HCT116 (cell line): ENCODE data around the gene MYH15. TPM values are rescaled to one million over a fixed set of nuclear protein-coding genes. Genes with fewer than 3 reads are reported as not detected.

Experiments used
- ATAC-seq: fragments of 200-7000 bp; cut with Tn5 transposase; 2 replicates; pipeline ENCODE4 v1.9.1; 2020; ENCODE audit warnings: mild to moderate bottlenecking, moderate library complexity
- BruUV-seq: library from RNA; stranded (reverse); fragments of 400-500 nt; replicated peaks from 2 replicates; lab custom pipeline; 2021; lab: Mats Ljungman, UMichigan
- CTCF ChIA-PET: fragments of 300-600 bp; sonication (Branson Sonifier 250); formaldehyde crosslinking; loops from one replicate; lab custom pipeline; 2021; ENCODE audit warnings: antibody characterized with exemption; lab: Charles Lee
- POLR2A ChIA-PET: fragments of 300-600, 350-600 bp; sonication (Branson Sonifier 250); formaldehyde crosslinking; loops from one replicate; lab custom pipeline; 2021; ENCODE audit warnings: antibody characterized with exemption; lab: Charles Lee
- RAD21 ChIA-PET, 2 experiments: fragments of 300-600 bp; sonication (Branson Sonifier 250); formaldehyde crosslinking; loops; one replicate each; lab custom pipeline; 2023; ENCODE audit warnings: low total read pairs in 2 of 2; ENCODE audit not compliant: uncharacterized antibody in 2 of 2, unreplicated experiment in 2 of 2, low non-redundant PET in 1 of 2; lab: Charles Lee
- DNase-seq: peaks from one replicate; pipeline ENCODE4 v3.0.0-alpha.2; 2010; ENCODE audit warnings: low read depth, low spot score
- H2AFZ ChIP-seq: fragments of 200-600 bp; shearing (Covaris generic), sonication (generic); 2 replicates; pipeline ENCODE4 v1.6.1; 2017; ENCODE audit warnings: low read depth, mixed run types, mixed read lengths, antibody characterized with exemption, low read length; ENCODE audit not compliant: poor library complexity, severe bottlenecking
- H3K27ac ChIP-seq: 2 replicates; pipeline ENCODE4 v1.5.1; 2012; ENCODE audit warnings: low read depth, low read length
- H3K27me3 ChIP-seq: fragments of 200-600 bp; sonication (generic); 2 replicates; pipeline ENCODE4 v1.6.1; 2016; ENCODE audit warnings: mixed run types, low read length, mixed read lengths; ENCODE audit not compliant: insufficient read depth
- H3K36me3 ChIP-seq, 2 experiments: fragments of 200-500 bp in 1 of 2; fragments of 200-600 bp in 1 of 2; sonication (Bioruptor generic) in 1 of 2; sonication (generic) in 1 of 2; 2 replicates each; pipeline versions ENCODE4 v1.5.1 to v1.6.1; 2014 to 2016; ENCODE audit warnings: low read length in 2 of 2, inconsistent platforms in 1 of 2, mixed read lengths in 1 of 2, mixed run types in 1 of 2; ENCODE audit not compliant: insufficient read depth in 2 of 2, control insufficient read depth in 1 of 2
- H3K4me1 ChIP-seq, 2 experiments: fragments of 200-600 bp in 1 of 2; sonication (generic) in 1 of 2; 2 replicates each; pipeline versions ENCODE4 v1.5.1 to v1.6.1; 2012 to 2017; ENCODE audit warnings: low read length in 2 of 2, inconsistent platforms in 1 of 2, mild to moderate bottlenecking in 1 of 2, mixed read lengths in 1 of 2, mixed run types in 1 of 2, moderate library complexity in 1 of 2; ENCODE audit not compliant: insufficient read depth in 2 of 2, control insufficient read depth in 1 of 2
- H3K4me2 ChIP-seq: fragments of 200-600 bp; sonication (generic); 2 replicates; pipeline ENCODE4 v1.6.1; 2017; ENCODE audit warnings: mixed run types, low read length, mixed read lengths
- H3K4me3 ChIP-seq, 2 experiments: fragments of 200-600 bp in 1 of 2; sonication (generic) in 1 of 2; replicated peaks in 1 of 2; 2 replicates each; pipeline ENCODE4 v1.5.1; 2011 to 2016; ENCODE audit warnings: low read length in 2 of 2, control low read depth in 1 of 2, low read depth in 1 of 2, mild to moderate bottlenecking in 1 of 2, mixed read lengths in 1 of 2, mixed run types in 1 of 2
- H3K79me2 ChIP-seq: fragments of 200-600 bp; sonication (generic); 2 replicates; pipeline ENCODE4 v1.6.1; 2017; ENCODE audit warnings: mild to moderate bottlenecking, mixed run types, low read length, moderate library complexity, mixed read lengths; ENCODE audit not compliant: insufficient read depth
- H3K9ac ChIP-seq: fragments of 200-600 bp; sonication (generic); 2 replicates; pipeline ENCODE4 v1.6.1; 2016; ENCODE audit warnings: low read length, mixed read lengths
- H3K9me2 ChIP-seq: fragments of 200-600 bp; sonication (generic), shearing (Covaris generic); 2 replicates; pipeline ENCODE4 v1.6.1; 2017; ENCODE audit warnings: mixed run types, mild to moderate bottlenecking, moderate library complexity; ENCODE audit not compliant: insufficient read depth
- H3K9me3 ChIP-seq, 2 experiments: fragments of 200-500 bp in 1 of 2; fragments of 200-600 bp in 1 of 2; sonication (Bioruptor generic) in 1 of 2; sonication (generic) in 1 of 2; 2 replicates each; pipeline ENCODE4 v1.6.1; 2014 to 2017; ENCODE audit warnings: low read length in 2 of 2, mixed read lengths in 2 of 2, inconsistent platforms in 1 of 2, low read depth in 1 of 2, mild to moderate bottlenecking in 1 of 2, mixed run types in 1 of 2, moderate library complexity in 1 of 2; ENCODE audit not compliant: control insufficient read depth in 1 of 2, insufficient read depth in 1 of 2
- H4K20me1 ChIP-seq: fragments of 200-600 bp; sonication (generic), shearing (Covaris generic); 2 replicates; pipeline ENCODE4 v1.6.1; 2017; ENCODE audit warnings: mixed run types, mild to moderate bottlenecking, moderate library complexity; ENCODE audit not compliant: insufficient read depth
- ATF3 ChIP-seq: IDR thresholded peaks from 2 replicates; pipeline ENCODE4 v1.6.1; 2012
- CBX3 ChIP-seq: IDR thresholded peaks from 2 replicates; pipeline ENCODE4 v1.6.1; 2012; ENCODE audit warnings: low read depth
- CTCF ChIP-seq, 3 experiments: fragments of 200-600 bp in 1 of 3; sonication (generic) in 1 of 3; IDR thresholded peaks in 2 of 3; conservative IDR thresholded peaks in 1 of 3; 2 replicates each; pipeline ENCODE4 v1.5.1; 2012 to 2017; ENCODE audit warnings: low read depth in 2 of 3, low read length in 2 of 3, antibody characterized with exemption in 1 of 3, borderline replicate concordance in 1 of 3, control low read depth in 1 of 3, mild to moderate bottlenecking in 1 of 3, mixed read lengths in 1 of 3, mixed run types in 1 of 3, moderate library complexity in 1 of 3; ENCODE audit not compliant: insufficient read depth in 1 of 3
- EGR1 ChIP-seq: IDR thresholded peaks from 2 replicates; pipeline ENCODE4 v1.6.1; 2012; ENCODE audit warnings: low read depth
- ELF1 ChIP-seq: IDR thresholded peaks from 2 replicates; pipeline ENCODE4 v1.6.1; 2012; ENCODE audit warnings: low read depth, borderline replicate concordance
- EZH2 ChIP-seq: fragments of 200-600 bp; sonication (generic); IDR thresholded peaks from 2 replicates; pipeline ENCODE4 v1.6.1; 2017; ENCODE audit warnings: antibody characterized with exemption, mixed run types
- EZH2phosphoT487 ChIP-seq: fragments of 200-600 bp; IDR thresholded peaks from 2 replicates; pipeline ENCODE4 v1.6.1; 2018; ENCODE audit warnings: antibody characterized with exemption, borderline replicate concordance
- JUND ChIP-seq: IDR thresholded peaks from 2 replicates; pipeline ENCODE4 v1.6.1; 2012
- MAX ChIP-seq: IDR thresholded peaks from 2 replicates; pipeline ENCODE4 v1.6.1; 2012
- POLR2A ChIP-seq: IDR thresholded peaks from 2 replicates; pipeline ENCODE4 v1.7.0; 2011; ENCODE audit warnings: borderline replicate concordance; ENCODE audit not compliant: insufficient read depth, insufficient read length; ENCODE audit errors: extremely low read depth
- POLR2AphosphoS5 ChIP-seq: IDR thresholded peaks from 2 replicates; pipeline ENCODE4 v1.6.1; 2011; ENCODE audit warnings: mild to moderate bottlenecking, low read depth, low read length, moderate library complexity
- REST ChIP-seq: IDR thresholded peaks from 2 replicates; pipeline ENCODE4 v1.6.1; 2012; ENCODE audit warnings: low read depth
- SIN3A ChIP-seq: IDR thresholded peaks from 2 replicates; pipeline ENCODE4 v1.6.1; 2012; ENCODE audit warnings: low read depth
- SP1 ChIP-seq: IDR thresholded peaks from 2 replicates; pipeline ENCODE4 v1.6.1; 2012; ENCODE audit warnings: low read depth
- SRF ChIP-seq: IDR thresholded peaks from 2 replicates; pipeline ENCODE4 v1.6.1; 2012; ENCODE audit warnings: low read depth
- TCF7L2 ChIP-seq: IDR thresholded peaks from 2 replicates; pipeline ENCODE4 v1.7.0; 2011; ENCODE audit warnings: borderline replicate concordance, inconsistent platforms; ENCODE audit not compliant: insufficient read depth, insufficient read length; ENCODE audit errors: extremely low read depth
- YY1 ChIP-seq: IDR thresholded peaks from 2 replicates; pipeline ENCODE4 v1.6.1; 2011; ENCODE audit warnings: low read length, low read depth, moderate library complexity, mild to moderate bottlenecking; ENCODE audit not compliant: insufficient replicate concordance; ENCODE audit errors: extremely low read depth
- ZFX ChIP-seq: fragments of 450-650 bp; IDR thresholded peaks from 2 replicates; pipeline ENCODE4 v1.6.1; 2017
- ZNF274 ChIP-seq: fragments of 200-500 bp; sonication (Bioruptor generic); IDR thresholded peaks from 2 replicates; pipeline ENCODE4 v1.6.1; 2014; ENCODE audit warnings: mild to moderate bottlenecking, low read depth, low read length, inconsistent platforms
- intact Hi-C: fragments of 100-400 bp; cut with micrococcal nuclease; formaldehyde crosslinking; loops from 2 replicates; pipeline ENCODE4 v1.10.0; 2022
- total RNA-seq: library from RNA; stranded (reverse); gene quantifications from one replicate; pipeline ENCODE4 v1.2.1, GENCODE V29; 2021; ENCODE audit not compliant: unreplicated experiment

Gene MYH15
- total RNA-seq, 1 experiment from 2014 or later: 11.2 TPM

GRCh38 chr3:108554229-108554628, 43.8 kb upstream of the MYH15 start:
- Histone ChIP-seq H3K9me2 (no peaks in the 10 kb centered on the region), H4K20me1 (no peaks in the 10 kb centered on the region)
- RAD21 ChIA-PET: no interaction called here
- TF ChIP-seq YY1 (no peak), EZH2phosphoT487 (no peak), POLR2A (no peak), EZH2 (no peak), ZNF274 (no peak), ZFX (no peak), MAX (no peak), TCF7L2 (no peak), SP1 (no peak), JUND (no peak), CTCF (IDR thresholded peaks at IDR 0.05 in 2 of 3, conservative IDR thresholded peaks at IDR 0.05 in 1 of 3; ENCODE audit: borderline replicate concordance in 1 of 3, insufficient read depth in 1 of 3, low read depth in 2 of 3, low read length in 2 of 3) (no peak), SIN3A (no peak), SRF (no peak), ATF3 (no peak), REST (no peak), CBX3 (no peak), ELF1 (no peak), POLR2AphosphoS5 (no peak), EGR1 (no peak)
- TF ChIP-seq, all 23 proteins: peak for 0
- Histone ChIP-seq H3K4me1 (no peaks in the 10 kb centered on the region), H3K27ac (no peak overlapping the region), H3K9ac (no peak overlapping the region), H2AFZ (no peak overlapping the region), H3K4me3 (no peak overlapping the region), H3K4me2 (no peak overlapping the region), H3K27me3 (no peaks in the 10 kb centered on the region), H3K79me2 (no peaks in the 10 kb centered on the region), H3K36me3 (peaks cover 41 to 42% of the 10 kb centered on the region in 2 experiments), H3K9me3 (no peaks in the 10 kb centered on the region)
- no TSS peak for BruUV-seq
- intact Hi-C loops: no loop called here
- ChIA-PET CTCF (no interaction called here), POLR2A (no interaction called here)
- ATAC-seq: no peak
- no peak for DNase-seq
